NB4 (cell line): ENCODE data around the gene ELOA.

Experiments
- DNase-seq: peaks from one replicate; pipeline ENCODE4 v3.0.0; 2010; ENCODE audit warnings: low read depth
- H3K4me3 ChIP-seq: one replicate; pipeline ENCODE4 v1.5.1; 2011; ENCODE audit warnings: mild to moderate bottlenecking, low read depth, low read length, moderate library complexity
- CTCF ChIP-seq: IDR thresholded peaks from one replicate; pipeline ENCODE4 v1.5.1; 2012; ENCODE audit warnings: low read depth, low read length
- MAX ChIP-seq: IDR thresholded peaks from 2 replicates; pipeline ENCODE4 v1.6.1; 2011; ENCODE audit warnings: low read depth, low read length
- MYC ChIP-seq: IDR thresholded peaks from 2 replicates; pipeline ENCODE4 v1.6.1; 2011; ENCODE audit warnings: low read depth, low read length
- POLR2A ChIP-seq: IDR thresholded peaks from 2 replicates; pipeline ENCODE4 v1.6.1; 2011; ENCODE audit warnings: mild to moderate bottlenecking; ENCODE audit not compliant: insufficient read length; ENCODE audit errors: extremely low read depth

Gene ELOA

GRCh38 chr1:23804183-23804835, 61.0 kb downstream of the ELOA start:
- no peak for TF ChIP-seq MYC
- TF ChIP-seq CTCF: peak; percentile 15
- DNase-seq: no peak
- H3K4me3 ChIP-seq: no peak overlapping the region

GRCh38 chr1:23805025-23805424, 61.8 kb downstream of the ELOA start:
- H3K4me3 ChIP-seq: no peak overlapping the region
- no peak for DNase-seq
- TF ChIP-seq MAX: no peak
- no peak for TF ChIP-seq CTCF

GRCh38 chr1:23806280-23806679, 63.0 kb downstream of the ELOA start:
- TF ChIP-seq MYC (no peak), POLR2A (no peak), CTCF (no peak), MAX (no peak)
- no peak overlapping the region for H3K4me3 ChIP-seq
- no peak for DNase-seq

GRCh38 chr1:23807453-23807852, 64.2 kb downstream of the ELOA start:
- H3K4me3 ChIP-seq: no peak overlapping the region
- no peak for TF ChIP-seq CTCF
- no peak for TF ChIP-seq MYC
- no peak for TF ChIP-seq POLR2A
- no peak for TF ChIP-seq MAX
- DNase-seq: peak; percentile 84

GRCh38 chr1:23809751-23810171, 66.5 kb downstream of the ELOA start:
- no peak overlapping the region for H3K4me3 ChIP-seq
- TF ChIP-seq MAX (peak; percentile 36), CTCF (peak; percentile 93), MYC (peak; percentile 64), POLR2A (no peak)
- peak; percentile 89 for DNase-seq
